NCI-H82 treated with DMSO at 0.1 percent for 48 hours (cell line): ENCODE measurements around the gene GNA15.
"Not testable (repeated sequence)": the region's sequence is repeated elsewhere in the genome, so short reads cannot be mapped to it uniquely, and the experiment has no call there.

Source experiments
- DNase-seq: peaks from one replicate; lab custom pipeline; 2025; ENCODE audit not compliant: unreplicated experiment; lab: John Stamatoyannopoulos, UW

GNA15 gene

GRCh38 chr19:3135961-3136683 lies at the start of gene GNA15:
TSS of gene GNA15 (plus strand) at chr19:3136033. CDS start at chr19:3136451, 418 bp downstream.
- DNase-seq, result no peak

- DNase-seq, result no peak
These were observed 48.1 kb upstream of the GNA15 start for GRCh38 chr19:3087769-3088168.

GRCh38 chr19:3089299-3089855 lies 46.5 kb upstream of the GNA15 start:
- not testable (repeated sequence) for DNase-seq

- DNase-seq, result no peak
These were observed 41.0 kb upstream of the GNA15 start for GRCh38 chr19:3094601-3095440.

GRCh38 chr19:3095441-3096191 lies 40.2 kb upstream of the GNA15 start:
- no peak for DNase-seq

- DNase-seq, result no peak
These were observed 39.4 kb upstream of the GNA15 start for GRCh38 chr19:3096267-3096901.

GRCh38 chr19:3096902-3097326 lies 38.9 kb upstream of the GNA15 start:
- DNase-seq, result no peak

- DNase-seq, result no peak
These were observed 38.4 kb upstream of the GNA15 start for GRCh38 chr19:3097442-3097871.

- no peak for DNase-seq
These were observed 37.7 kb upstream of the GNA15 start for GRCh38 chr19:3098141-3098514.

GRCh38 chr19:3098515-3099346 lies 37.1 kb upstream of the GNA15 start:
- no peak for DNase-seq

- no peak for DNase-seq
These were observed 36.3 kb upstream of the GNA15 start for GRCh38 chr19:3099347-3100145.

- no peak for DNase-seq
These were observed 35.5 kb upstream of the GNA15 start for GRCh38 chr19:3100331-3100730.

- no peak for DNase-seq
These were observed 34.8 kb upstream of the GNA15 start for GRCh38 chr19:3100747-3101730.

GRCh38 chr19:3102239-3103140 lies 33.3 kb upstream of the GNA15 start:
- no peak for DNase-seq

GRCh38 chr19:3104708-3104983 lies 31.2 kb upstream of the GNA15 start:
- DNase-seq, result no peak

GRCh38 chr19:3105641-3106508 lies 30.0 kb upstream of the GNA15 start:
- no peak for DNase-seq
